RPMI7951 (cell line): ENCODE measurements around the gene AKAP13. TPM values are rescaled to one million over a fixed set of nuclear protein-coding genes. Genes with fewer than 3 reads are reported as not detected.
A peak's percentile ranks its signal among the peaks of the same experiment; 100 is the strongest.
"Not testable (repeated sequence)": the region's sequence is repeated elsewhere in the genome, so short reads cannot be mapped to it uniquely, and the experiment has no call there.

Source experiments
- DNase-seq: peaks from one replicate; pipeline ENCODE4 v3.0.0-alpha.2; 2012; ENCODE audit warnings: low read depth
- total RNA-seq: library from RNA; depleted of rRNA; stranded (reverse); fragments of >200 nt; shearing (Covaris generic); gene quantifications from 2 replicates; pipeline ENCODE4 v1.2.3, GENCODE V29; 2014

The AKAP13 gene
- total RNA-seq, 1 experiment from 2014 or later: 28.5 TPM

DNA sequence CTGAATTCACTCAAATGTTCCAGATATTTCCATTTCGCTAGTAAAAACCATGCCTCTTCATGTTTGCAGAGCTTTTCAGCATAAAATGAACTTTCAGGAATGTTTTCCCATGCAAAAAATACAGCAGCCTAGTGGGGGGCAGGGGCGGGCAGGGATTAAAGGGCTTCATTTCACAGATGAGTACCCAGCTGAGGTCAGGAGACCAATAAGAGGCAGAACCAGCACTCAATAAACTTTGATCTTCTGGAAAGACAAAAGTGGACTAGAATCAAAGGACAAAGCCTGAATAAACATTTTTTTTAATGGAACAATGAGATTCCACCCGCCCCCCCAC is 406.3 kb downstream of the AKAP13 start:
- DNase-seq: no peak

DNA sequence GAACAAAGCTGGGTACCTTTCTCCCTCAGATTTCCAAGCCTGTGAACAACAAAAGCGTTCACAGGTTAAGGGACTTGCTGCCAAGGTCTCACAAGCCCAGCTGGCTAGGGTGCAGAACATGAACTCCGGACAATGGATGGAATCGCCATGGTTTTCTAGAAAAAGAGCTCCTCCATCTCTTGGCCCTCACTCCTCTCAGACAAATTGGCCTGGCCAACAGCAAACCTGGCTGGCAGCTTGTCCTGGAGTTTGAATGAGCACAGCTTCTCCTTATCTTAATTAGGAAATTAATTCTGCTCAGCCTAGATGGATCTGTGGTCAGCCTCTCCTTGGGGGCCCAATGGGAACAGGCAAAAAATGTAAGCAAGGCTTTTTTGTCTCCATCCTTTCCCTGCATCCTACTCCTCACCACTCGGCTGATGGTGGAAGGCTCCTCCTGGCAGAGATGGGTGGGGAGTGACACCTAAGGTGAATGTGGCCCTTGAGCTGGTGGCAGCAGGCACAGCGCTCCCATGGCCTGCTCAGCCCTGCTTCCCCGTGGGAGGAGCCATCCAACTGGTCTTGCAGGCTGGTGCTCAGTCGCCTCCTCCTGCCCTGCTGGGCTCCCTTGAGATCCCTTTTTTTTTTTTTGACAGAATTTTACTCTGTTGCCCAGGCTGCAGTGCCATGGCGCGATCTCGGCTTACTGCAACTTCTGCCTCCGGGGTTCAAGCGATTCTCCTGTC is 408.5 kb downstream of the AKAP13 start:
- DNase-seq: no peak

DNA sequence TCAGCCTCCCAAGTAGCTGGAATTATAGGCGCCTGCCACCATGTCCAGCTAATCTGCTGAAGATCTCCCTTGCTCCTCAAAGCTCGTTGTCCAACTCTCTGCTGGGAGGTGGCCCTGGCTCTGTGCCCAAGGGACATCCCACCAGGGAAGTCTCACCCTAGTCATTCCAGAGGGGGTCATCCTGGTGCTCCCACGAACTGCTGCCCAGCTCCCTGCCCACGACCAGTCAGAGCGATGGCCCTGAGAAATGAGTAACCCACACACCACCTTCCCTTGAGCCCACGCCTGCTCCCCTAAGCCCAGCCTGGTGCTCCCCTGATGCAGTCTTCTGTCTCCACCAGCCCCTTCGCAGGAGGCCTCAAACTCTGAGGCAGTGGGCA is 409.1 kb downstream of the AKAP13 start:
- no peak for DNase-seq

DNA sequence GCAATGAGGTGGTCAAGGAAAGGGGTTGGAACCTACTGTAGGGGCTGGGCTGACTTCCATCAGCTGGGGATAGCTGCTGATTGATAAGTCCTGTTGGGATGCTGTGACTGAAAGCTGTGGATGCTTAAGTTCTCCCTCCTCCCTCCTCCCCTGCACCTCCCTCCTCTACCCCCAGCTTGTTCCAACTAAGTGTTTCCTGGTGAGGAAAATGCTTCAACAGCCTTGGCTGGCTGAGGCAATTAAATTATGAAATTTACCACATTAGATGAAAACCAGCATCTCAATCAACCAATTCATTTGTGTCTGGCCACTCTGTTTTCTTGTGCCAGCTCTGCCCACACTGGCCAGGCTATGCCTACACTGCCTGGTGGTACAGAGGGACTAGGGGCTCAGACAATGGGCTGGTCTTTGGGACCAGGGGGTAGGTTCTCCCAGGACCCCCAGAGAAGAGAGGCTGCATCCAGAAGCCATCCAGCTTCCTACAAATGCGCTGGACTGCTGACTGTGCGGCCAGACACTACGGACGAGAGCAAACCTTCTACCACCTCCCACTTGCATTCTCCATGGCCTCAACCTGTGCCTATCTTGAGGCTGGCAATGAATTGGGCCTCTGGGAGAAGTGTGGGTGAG is 411.8 kb downstream of the AKAP13 start:
- no peak for DNase-seq

DNA sequence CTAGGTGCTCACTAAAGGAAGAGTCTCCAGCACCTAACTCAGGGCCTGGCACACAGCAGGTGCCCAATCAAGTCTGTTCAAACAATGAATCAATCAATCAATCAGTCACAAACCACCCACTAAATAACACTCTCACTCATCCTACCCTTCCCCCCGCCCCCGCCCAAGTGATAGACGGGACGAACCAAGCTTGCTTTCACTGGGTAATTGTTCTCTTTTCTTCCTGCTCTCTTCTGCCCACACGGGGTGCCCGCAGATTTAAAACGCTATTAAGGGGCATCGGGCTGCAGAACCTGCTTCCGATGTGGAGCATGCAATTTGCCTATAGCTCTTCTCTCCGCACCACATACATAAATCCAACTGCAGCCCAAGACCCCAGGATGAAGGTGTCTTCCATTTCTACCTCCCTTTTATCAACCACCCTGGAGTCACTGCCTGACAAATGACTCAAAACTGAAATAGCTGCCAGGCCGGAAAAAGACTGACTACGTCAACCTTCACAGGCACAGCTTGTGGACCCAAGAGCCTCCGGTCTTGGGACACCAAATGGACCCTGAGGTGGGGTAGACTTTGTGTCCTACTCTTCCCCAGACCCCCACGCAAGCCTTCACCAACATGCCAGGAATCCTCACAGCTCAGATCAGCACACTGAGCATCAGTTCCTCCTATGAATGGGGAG is 412.6 kb downstream of the AKAP13 start:
- peak; percentile 13 for DNase-seq

DNA sequence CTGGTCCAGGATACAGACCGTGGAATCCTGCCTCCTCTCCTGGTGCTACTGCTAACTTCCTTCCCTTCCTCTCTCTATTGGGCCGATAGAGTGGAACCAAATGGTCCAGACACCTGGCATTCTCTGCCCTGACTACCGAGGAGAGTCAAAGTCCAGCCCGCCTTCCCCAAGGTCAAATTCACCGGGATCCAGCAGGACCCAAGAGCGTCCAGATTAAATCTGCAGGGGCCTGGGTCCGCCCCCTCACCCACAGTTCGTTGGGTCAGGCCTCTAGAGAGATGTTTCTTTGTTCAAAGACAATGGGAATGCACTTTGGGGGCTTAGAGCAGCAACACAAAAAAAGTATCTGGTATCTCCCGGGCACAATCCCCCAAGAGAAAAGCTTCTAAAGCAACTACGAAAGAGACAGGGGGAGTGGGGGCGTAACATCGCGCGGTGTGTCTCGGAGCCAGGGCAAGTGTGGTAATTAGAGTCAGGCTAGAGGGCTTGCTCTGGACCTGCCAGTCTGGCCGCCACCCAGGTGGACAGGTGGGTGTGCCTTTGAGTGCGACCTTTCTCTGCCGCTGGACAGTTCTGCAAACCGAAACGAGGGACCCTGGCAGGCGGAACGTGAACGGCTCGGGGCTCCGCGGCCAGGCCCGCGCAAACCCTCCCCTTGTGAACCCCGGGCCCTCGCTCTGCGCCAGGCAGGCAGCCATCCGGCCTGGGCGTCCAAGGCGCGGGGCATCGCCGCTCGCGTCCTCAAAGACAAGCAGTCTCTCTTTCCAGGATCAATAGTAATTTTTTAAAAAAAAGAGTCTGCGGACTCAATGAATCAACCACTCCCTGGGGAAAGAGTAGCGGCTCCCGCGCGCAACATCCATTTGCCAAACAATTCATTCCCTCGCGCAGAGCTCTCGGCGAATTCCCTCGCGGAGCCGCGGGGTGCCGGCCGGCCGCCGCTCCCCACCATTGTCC is 413.5 kb downstream of the AKAP13 start:
- DNase-seq: peak; percentile 27

DNA sequence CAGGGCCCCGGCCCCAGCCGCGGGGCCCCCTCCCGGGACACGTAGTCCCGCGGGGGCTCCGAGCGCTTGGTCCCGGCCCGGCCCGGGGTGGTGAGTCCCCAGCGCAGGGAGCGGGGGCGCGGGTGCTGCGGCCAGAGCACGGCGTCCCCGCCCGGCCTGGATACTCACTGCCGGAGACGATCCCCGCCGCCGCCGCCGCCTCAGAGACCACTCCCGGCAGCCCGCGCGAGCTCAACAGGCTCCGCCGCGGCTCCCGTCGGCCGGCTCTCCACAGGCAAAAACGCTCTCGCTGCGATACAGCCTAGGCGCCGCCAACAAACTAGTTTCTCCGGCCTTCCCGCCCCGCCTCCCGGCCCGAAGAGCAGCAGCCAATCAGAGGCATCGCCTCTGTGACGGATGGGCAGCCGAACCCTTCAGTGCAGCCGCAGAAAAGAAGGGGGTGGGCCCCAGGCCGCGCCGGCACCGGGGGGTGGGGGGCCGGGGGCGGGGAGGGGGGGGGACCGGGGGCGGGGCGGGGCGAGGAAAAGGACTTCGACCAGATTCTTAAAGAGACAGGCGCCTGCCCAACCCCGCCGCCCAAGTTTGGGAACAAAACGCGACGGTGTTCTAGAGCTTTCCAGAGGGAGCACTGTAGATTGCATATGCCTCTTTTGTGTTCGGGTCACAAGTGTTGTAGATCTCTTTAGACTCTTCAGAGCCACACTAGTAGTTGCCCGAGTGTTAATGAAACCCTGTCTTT is 414.4 kb downstream of the AKAP13 start, which contains the start of gene KLHL25:
KLHL25 (minus strand) TSS at position 328 of the 739 bp plus-strand sequence. CDS start 25,115 bp downstream, outside the sequence.
- peak; percentile 96 for DNase-seq

DNA sequence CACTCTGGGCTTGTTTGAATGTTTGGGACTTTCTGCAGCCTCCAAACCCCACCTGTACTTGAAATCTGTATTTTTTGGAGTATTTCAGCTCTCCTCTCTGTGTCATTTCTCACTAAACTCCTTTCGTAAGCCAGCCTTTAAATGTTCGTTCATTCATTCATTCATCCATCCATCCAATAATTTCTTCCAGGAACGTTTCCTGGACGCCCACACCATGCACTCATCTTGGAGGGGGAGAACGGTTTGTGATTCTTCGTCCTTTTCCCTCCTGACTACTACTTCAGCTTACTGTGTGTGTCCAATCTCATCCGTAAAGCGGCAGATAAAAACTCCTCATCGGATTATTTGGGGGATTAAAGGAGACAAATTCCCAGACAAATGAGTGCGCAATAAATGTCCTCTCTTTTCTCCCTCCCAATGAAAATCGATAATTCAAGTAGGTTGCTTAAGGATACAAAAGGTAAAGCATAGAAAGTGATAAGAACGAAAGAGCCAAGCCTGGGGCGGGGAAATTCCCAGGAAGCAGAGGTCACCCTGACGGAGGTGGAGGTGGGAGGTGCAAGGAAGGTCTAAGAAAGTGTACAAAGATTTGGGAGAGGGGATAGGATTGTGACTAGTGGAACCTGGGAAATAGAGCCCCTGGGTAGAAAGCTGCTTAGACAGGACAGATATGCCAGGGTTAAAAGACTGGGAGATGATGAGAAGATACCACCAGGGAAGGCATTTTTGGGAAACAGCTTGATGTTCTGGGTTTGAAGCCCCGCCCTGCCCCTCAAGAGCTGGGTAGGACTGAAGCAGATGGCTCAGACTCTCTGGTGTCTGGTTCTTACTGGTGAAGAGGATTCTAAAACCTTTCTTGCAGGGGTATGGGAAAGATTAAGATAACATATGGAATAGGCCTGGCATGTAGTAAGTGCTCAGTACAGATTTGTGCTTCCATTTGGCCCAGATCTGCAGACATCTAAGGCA is 415.2 kb downstream of the AKAP13 start:
- DNase-seq: no peak

DNA sequence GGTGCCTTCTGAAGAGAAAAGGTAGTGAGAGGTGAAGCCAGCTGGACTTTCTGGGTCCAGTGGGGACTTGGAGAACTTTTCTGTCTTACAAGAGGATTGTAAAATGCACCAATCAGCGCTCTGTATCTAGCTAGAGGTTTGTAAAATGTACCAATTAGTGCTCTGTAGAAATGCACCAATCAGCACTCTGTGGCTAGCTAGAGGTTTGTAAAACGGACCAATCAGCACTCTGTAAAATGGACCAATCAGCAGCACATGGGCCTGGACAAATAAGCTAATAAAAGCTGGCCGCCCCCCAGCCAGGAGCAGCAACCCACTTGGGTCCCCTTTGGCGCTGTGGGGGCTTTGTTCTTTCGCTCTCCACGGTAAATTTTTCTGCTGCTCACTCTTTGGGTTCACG is 416.0 kb downstream of the AKAP13 start:
- DNase-seq: not testable (repeated sequence)
